SK-N-SH (cell line): Measurements from ENCODE around the gene AP1M2. TPM values are rescaled to one million over a fixed set of nuclear protein-coding genes. Genes with fewer than 3 reads are reported as not detected.

ENCODE experiments used
- CTCF ChIA-PET: fragments of 300-600, 350-600 bp; formaldehyde crosslinking; extraction: SDS; loops from one replicate; lab custom pipeline; 2021; lab: Yijun Ruan, JAX
- POLR2A ChIA-PET: fragments of 350-600 bp; sonication (Branson Sonifier 250); formaldehyde crosslinking; extraction: SDS; loops from one replicate; lab custom pipeline; 2020; ENCODE audit warnings: antibody characterized with exemption, inconsistent platforms; lab: Yijun Ruan, JAX
- DNase-seq: peaks from one replicate; pipeline ENCODE4 v3.0.0; 2012
- H2AFZ ChIP-seq: fragments of 200-600 bp; sonication (generic); 2 replicates; pipeline ENCODE4 v1.8.1; 2016; ENCODE audit warnings: antibody characterized with exemption, mild to moderate bottlenecking, low read depth
- H3F3A ChIP-seq: fragments of 200-600 bp; sonication (generic); replicated peaks from 2 replicates; pipeline ENCODE3; 2016; ENCODE audit warnings: antibody characterized with exemption, mild to moderate bottlenecking; ENCODE audit not compliant: insufficient read depth
- H3K27ac ChIP-seq, 2 experiments: fragments of 200-500 bp in 1 of 2; fragments of 200-600 bp in 1 of 2; sonication (Bioruptor generic) in 1 of 2; sonication (generic), shearing (Covaris generic) in 1 of 2; 2 replicates each; pipeline versions ENCODE4 v1.5.1 to v1.6.1; 2014 to 2016; ENCODE audit warnings: low read depth in 2 of 2, inconsistent platforms in 1 of 2, low read length in 1 of 2, mild to moderate bottlenecking in 1 of 2, mixed read lengths in 1 of 2
- H3K27me3 ChIP-seq: fragments of 200-600 bp; sonication (generic), shearing (Covaris generic); 2 replicates; pipeline ENCODE4 v1.6.1; 2016; ENCODE audit warnings: mixed run types; ENCODE audit not compliant: insufficient read depth
- H3K36me3 ChIP-seq, 2 experiments: fragments of 200-500 bp in 1 of 2; fragments of 200-600 bp in 1 of 2; sonication (Bioruptor generic) in 1 of 2; sonication (generic) in 1 of 2; replicated peaks in 1 of 2; 2 replicates each; pipeline versions ENCODE3 to v1.5.1; 2014 to 2016; ENCODE audit warnings: low read length in 1 of 2, mild to moderate bottlenecking in 1 of 2; ENCODE audit not compliant: insufficient read depth in 2 of 2, control insufficient read depth in 1 of 2
- H3K4me1 ChIP-seq, 2 experiments: fragments of 200-500 bp in 1 of 2; fragments of 200-600 bp in 1 of 2; sonication (Bioruptor generic) in 1 of 2; sonication (generic), shearing (Covaris generic) in 1 of 2; 2 replicates each; pipeline versions ENCODE4 v1.5.1 to v1.6.1; 2014 to 2016; ENCODE audit warnings: low read depth in 1 of 2, low read length in 1 of 2, mixed run types in 1 of 2; ENCODE audit not compliant: insufficient read depth in 2 of 2, control insufficient read depth in 1 of 2
- H3K4me2 ChIP-seq: fragments of 200-600 bp; sonication (generic), shearing (Covaris generic); 2 replicates; pipeline ENCODE4 v1.6.1; 2017; ENCODE audit warnings: mixed run types
- H3K4me3 ChIP-seq, 2 experiments: fragments of 200-500 bp in 1 of 2; fragments of 200-600 bp in 1 of 2; sonication (Bioruptor generic) in 1 of 2; sonication (generic), shearing (Covaris generic) in 1 of 2; 2 replicates each; pipeline versions ENCODE4 v1.5.1 to v1.8.1; 2014 to 2016; ENCODE audit warnings: low read depth in 2 of 2, inconsistent platforms in 1 of 2, low read length in 1 of 2, mild to moderate bottlenecking in 1 of 2, mixed read lengths in 1 of 2, moderate library complexity in 1 of 2
- H3K79me2 ChIP-seq: fragments of 200-600 bp; sonication (generic); 2 replicates; pipeline ENCODE4 v1.8.1; 2017; ENCODE audit warnings: mild to moderate bottlenecking; ENCODE audit not compliant: insufficient read depth
- H3K9ac ChIP-seq: fragments of 200-600 bp; sonication (generic); 2 replicates; pipeline ENCODE4 v1.6.1; 2017; ENCODE audit warnings: mixed run types
- H3K9me2 ChIP-seq: fragments of 200-600 bp; sonication (generic); 2 replicates; pipeline ENCODE4 v1.6.1; 2017; ENCODE audit warnings: mixed run types
- H3K9me3 ChIP-seq: fragments of 200-600 bp; sonication (generic); 2 replicates; pipeline ENCODE4 v1.6.1; 2017; ENCODE audit warnings: mixed run types, mild to moderate bottlenecking, moderate library complexity
- H4K20me1 ChIP-seq: fragments of 200-600 bp; sonication (generic); 2 replicates; pipeline ENCODE4 v1.6.1; 2017; ENCODE audit warnings: mild to moderate bottlenecking, mixed run types; ENCODE audit not compliant: insufficient read depth
- ELF1 ChIP-seq: IDR thresholded peaks from 2 replicates; pipeline ENCODE4 v1.4.0; 2012
- EZH2phosphoT487 ChIP-seq: fragments of 200-600 bp; sonication (generic); IDR thresholded peaks from 2 replicates; pipeline ENCODE4 v1.6.1; 2017; ENCODE audit warnings: low read depth, mixed run types, mild to moderate bottlenecking, antibody characterized with exemption, moderate library complexity, borderline replicate concordance
- FOSL2 ChIP-seq: IDR thresholded peaks from 2 replicates; pipeline ENCODE4 v1.4.0; 2012; ENCODE audit warnings: low read depth, mild to moderate bottlenecking, moderate library complexity, borderline replicate concordance
- FOXM1 ChIP-seq: IDR thresholded peaks from 2 replicates; pipeline ENCODE4 v1.4.0; 2012; ENCODE audit warnings: low read depth, mild to moderate bottlenecking
- GABPA ChIP-seq: IDR thresholded peaks from 2 replicates; pipeline ENCODE4 v1.4.0; 2012; ENCODE audit warnings: low read depth, mild to moderate bottlenecking
- JUND ChIP-seq: IDR thresholded peaks from 2 replicates; pipeline ENCODE4 v1.4.0; 2012
- MEF2A ChIP-seq: IDR thresholded peaks from 2 replicates; pipeline ENCODE4 v1.4.0; 2012; ENCODE audit warnings: low read depth, borderline replicate concordance
- MXI1 ChIP-seq: IDR thresholded peaks from 2 replicates; pipeline ENCODE4 v1.6.1; 2012; ENCODE audit warnings: mild to moderate bottlenecking, low read depth, low read length, improper control_type of control experiment
- NFIC ChIP-seq: IDR thresholded peaks from 2 replicates; pipeline ENCODE4 v1.4.0; 2012; ENCODE audit warnings: borderline replicate concordance
- NRF1 ChIP-seq: IDR thresholded peaks from 2 replicates; pipeline ENCODE4 v1.6.1; 2012; ENCODE audit warnings: low read depth, mild to moderate bottlenecking, low read length
- POLR2AphosphoS5 ChIP-seq: IDR thresholded peaks from 2 replicates; pipeline ENCODE4 v1.6.1; 2012; ENCODE audit warnings: low read depth, low read length
- RCOR1 ChIP-seq: fragments of 150-350 bp; IDR thresholded peaks from 2 replicates; pipeline ENCODE4 v1.6.1; 2017; ENCODE audit warnings: antibody characterized with exemption, low read length
- RXRA ChIP-seq: IDR thresholded peaks from 2 replicates; pipeline ENCODE4 v1.4.0; 2012; ENCODE audit warnings: low read depth, mild to moderate bottlenecking, borderline replicate concordance
- SIN3A ChIP-seq: IDR thresholded peaks from 2 replicates; pipeline ENCODE4 v1.6.1; 2012; ENCODE audit warnings: low read depth, mild to moderate bottlenecking, low read length, moderate library complexity, borderline replicate concordance
- TCF12 ChIP-seq: IDR thresholded peaks from 2 replicates; pipeline ENCODE4 v1.4.0; 2012
- TEAD4 ChIP-seq: IDR thresholded peaks from 2 replicates; pipeline ENCODE4 v1.4.0; 2012; ENCODE audit warnings: mild to moderate bottlenecking, borderline replicate concordance; ENCODE audit not compliant: insufficient read depth
- USF1 ChIP-seq: IDR thresholded peaks from 2 replicates; pipeline ENCODE4 v1.4.0; 2012; ENCODE audit warnings: low read depth, borderline replicate concordance
- WGBS: methylation state at CpG from one replicate; pipeline ENCODE4 v1.1.6; 2017; ENCODE audit warnings: low lambda C conversion rate; 5-methylcytosine and 5-hydroxymethylcytosine counted together
- polyA plus RNA-seq, 3 experiments: library from polyadenylated mRNA; depleted of rRNA; stranded (reverse); fragments of >200 nt; gene quantifications; 2 replicates each; pipeline ENCODE4 v1.2.3, GENCODE V29; 2012
- TF ChIP-seq, protein P1 (sequence below): IDR thresholded peaks from 2 replicates; pipeline ENCODE4; 2012

Gene AP1M2
- polyA plus RNA-seq, 1 of the 3 experiments (the other 2 are of a cell fraction), result 0.30 TPM

DNA sequence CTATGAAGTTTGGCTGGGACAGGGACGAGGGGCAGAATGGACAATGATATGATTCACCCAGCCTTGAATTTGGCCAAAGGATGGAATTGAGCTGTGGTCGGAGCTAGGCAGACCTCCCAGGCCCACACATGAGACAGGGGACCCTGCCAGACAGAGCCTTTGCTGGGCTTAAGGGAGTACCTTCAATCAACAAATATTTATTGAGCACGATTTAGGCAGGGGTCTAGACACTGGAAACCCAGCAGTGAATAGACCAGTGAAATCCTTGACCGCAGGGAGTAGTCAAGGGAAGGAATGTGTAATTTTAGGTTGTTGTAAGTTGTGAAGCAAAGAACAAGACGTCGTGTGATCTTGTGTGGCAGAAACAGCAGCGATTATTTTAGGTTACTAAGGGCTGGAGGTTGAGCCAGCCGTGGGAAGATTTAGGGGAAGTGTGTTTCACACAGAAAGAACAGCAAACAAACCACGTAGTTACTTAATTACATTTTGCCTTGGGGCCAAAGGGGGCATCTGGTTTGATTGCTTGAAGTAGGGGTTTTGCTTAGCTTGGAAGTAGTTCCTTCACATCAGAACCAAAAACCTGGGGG, 16.9 kb upstream of the AP1M2 start:
- Histone ChIP-seq H3K4me2 (peak overlapping the region; percentile 95; the same call in 1 of the 2 replicates), H3K9me3 (no peaks in the 10 kb centered on the region), H3K9me2 (no peaks in the 10 kb centered on the region), H3K27me3 (peaks cover 15% of the 10 kb centered on the region; the same call in 1 of the 2 replicates), H3K9ac (no peak overlapping the region), H3K4me3 (peak overlapping the region in 1 of 2 experiments; percentile 95; a peak in 3 of 4 replicates), H4K20me1 (no peaks in the 10 kb centered on the region), H3K27ac (no peak overlapping the region), H3K4me1 (peaks cover 0 to 8% of the 10 kb centered on the region in 2 experiments; a peak in 1 of 4 replicates), H2AFZ (no peak overlapping the region), H3F3A (no peaks in the 10 kb centered on the region), H3K79me2 (peaks cover 37% of the 10 kb centered on the region), H3K36me3 (no peaks in the 10 kb centered on the region)
- 76% methylated on average over 9 of the region's 9 CpGs for whole genome bisulfite sequencing
- TF ChIP-seq MEF2A (no peak), SIN3A (no peak), NRF1 (no peak), TEAD4 (no peak), FOXM1 (no peak), MXI1 (no peak), GABPA (no peak), POLR2AphosphoS5 (no peak), USF1 (no peak), RXRA (no peak), EZH2phosphoT487 (no peak), JUND (no peak), ELF1 (no peak), RCOR1 (no peak), FOSL2 (no peak), NFIC (no peak), TCF12 (no peak)
- TF ChIP-seq, protein P1, sequence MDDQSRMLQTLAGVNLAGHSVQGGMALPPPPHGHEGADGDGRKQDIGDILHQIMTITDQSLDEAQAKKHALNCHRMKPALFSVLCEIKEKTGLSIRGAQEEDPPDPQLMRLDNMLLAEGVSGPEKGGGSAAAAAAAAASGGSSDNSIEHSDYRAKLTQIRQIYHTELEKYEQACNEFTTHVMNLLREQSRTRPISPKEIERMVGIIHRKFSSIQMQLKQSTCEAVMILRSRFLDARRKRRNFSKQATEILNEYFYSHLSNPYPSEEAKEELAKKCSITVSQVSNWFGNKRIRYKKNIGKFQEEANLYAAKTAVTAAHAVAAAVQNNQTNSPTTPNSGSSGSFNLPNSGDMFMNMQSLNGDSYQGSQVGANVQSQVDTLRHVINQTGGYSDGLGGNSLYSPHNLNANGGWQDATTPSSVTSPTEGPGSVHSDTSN, result no peak
- peak; percentile 5 for DNase-seq
- CTCF ChIA-PET, result interaction anchor here (0.8 to 8.0 kb wide), 4 partner anchors 23 to 97 kb away, joined by 3 to 51 read pairs (median 16); partner anchors contain the start of gene QTRT1
- POLR2A ChIA-PET, result interaction anchor here (1.5 kb wide), 1 partner anchor 40 kb away, joined by 4 read pairs; no protein-coding TSS in a partner anchor
